AG09309 (cell line): ENCODE results near the gene DGLUCY.
A peak's percentile ranks its signal among the peaks of the same experiment; 100 is the strongest.

Source experiments
- DNase-seq: peaks from one replicate; pipeline ENCODE4 v3.0.0-alpha.2; 2010; ENCODE audit warnings: low read depth
- H3K4me3 ChIP-seq: 2 replicates; pipeline ENCODE4 v1.5.1; 2011; ENCODE audit warnings: mild to moderate bottlenecking, low read depth, low read length, moderate library complexity; ENCODE audit not compliant: control insufficient read depth
- CTCF ChIP-seq: IDR thresholded peaks from 2 replicates; pipeline ENCODE4 v1.5.1; 2011; ENCODE audit warnings: mild to moderate bottlenecking, low read depth, low read length, inconsistent platforms; ENCODE audit not compliant: insufficient read depth, control insufficient read depth; ENCODE audit errors: missing control alignments

The DGLUCY gene

GRCh38 chr14:91184559-91184958 is 70.7 kb downstream of the DGLUCY start:
- no peak for DNase-seq
- no peak for TF ChIP-seq CTCF
- H3K4me3 ChIP-seq: no peak overlapping the region

DNA sequence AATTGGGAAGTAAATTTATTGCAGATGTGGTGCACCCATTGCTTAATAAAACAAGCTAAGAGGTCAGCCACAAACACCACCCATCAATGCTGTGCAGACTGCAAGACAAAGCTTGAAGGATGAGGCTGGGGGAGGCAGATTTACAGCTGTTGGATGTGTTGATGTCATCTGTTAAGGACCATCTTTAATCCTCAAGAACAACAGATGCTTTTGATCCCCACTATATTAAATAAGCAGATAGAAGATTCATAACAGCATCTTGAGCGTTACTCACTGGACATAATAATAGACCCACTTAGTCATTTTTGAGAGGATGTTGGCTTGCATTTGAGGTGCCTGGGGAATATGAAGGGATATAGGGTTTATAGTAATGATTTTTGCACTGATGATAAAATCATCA is 71.8 kb downstream of the DGLUCY start:
- peak; percentile 23 for DNase-seq
- H3K4me3 ChIP-seq: no peak overlapping the region
- TF ChIP-seq CTCF: no peak

- DNase-seq: no peak
- no peak overlapping the region for H3K4me3 ChIP-seq
- no peak for TF ChIP-seq CTCF
Measured at GRCh38 chr14:91186515-91187066, 72.7 kb downstream of the DGLUCY start.

- TF ChIP-seq CTCF: no peak
- no peak for DNase-seq
- H3K4me3 ChIP-seq: no peak overlapping the region
Measured at GRCh38 chr14:91187271-91187670, 73.4 kb downstream of the DGLUCY start.

GRCh38 chr14:91190853-91191252 is 77.0 kb downstream of the DGLUCY start:
- DNase-seq: no peak
- H3K4me3 ChIP-seq: no peak overlapping the region
- TF ChIP-seq CTCF: no peak

GRCh38 chr14:91193069-91193468 is 79.2 kb downstream of the DGLUCY start:
- DNase-seq: no peak
- no peak for TF ChIP-seq CTCF
- no peak overlapping the region for H3K4me3 ChIP-seq

DNA sequence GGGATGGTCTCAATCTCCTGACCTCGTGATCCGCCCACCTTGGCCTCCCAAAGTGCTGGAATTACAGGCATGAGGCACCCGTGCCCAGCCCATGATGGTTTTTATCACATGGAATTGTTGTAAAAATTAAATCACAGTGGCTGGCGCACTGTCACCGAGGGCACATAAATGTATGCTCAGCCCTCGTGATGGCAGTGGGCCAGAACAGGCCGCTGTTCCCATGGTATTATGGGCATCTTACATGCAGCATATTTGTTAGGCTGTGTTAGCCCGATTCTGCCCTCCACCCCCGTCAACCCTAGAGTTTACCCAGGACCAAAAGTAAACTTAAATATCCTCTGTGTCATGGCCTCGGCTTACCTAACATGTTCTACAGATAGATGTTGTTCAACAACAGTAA is 82.0 kb downstream of the DGLUCY start:
- H3K4me3 ChIP-seq: no peak overlapping the region
- DNase-seq: no peak
- TF ChIP-seq CTCF: no peak
